ENCODE results near the gene PLCD1.

Gene PLCD1

GRCh38 chr3:37968199-37968598, 61.2 kb downstream of the PLCD1 start:
- no peak overlapping the region for H3K27ac ChIP-seq
- TF ChIP-seq CTCF (conservative IDR thresholded peaks at IDR 0.05) (no peak), ZFX (IDR thresholded peaks at IDR 0.05) (no peak)

GRCh38 chr3:37967260-37967881, 62.1 kb downstream of the PLCD1 start:
- H3K27ac ChIP-seq = no peak overlapping the region
- TF ChIP-seq ZFX (IDR thresholded peaks at IDR 0.05) (no peak), CTCF (conservative IDR thresholded peaks at IDR 0.05) (peak; percentile 81)

- no peak for TF ChIP-seq ZFX (IDR thresholded peaks at IDR 0.05)
- TF ChIP-seq CTCF (conservative IDR thresholded peaks at IDR 0.05) = no peak
- H3K27ac ChIP-seq = no peak overlapping the region
Measured at GRCh38 chr3:37964716-37965115, 64.7 kb downstream of the PLCD1 start.

GRCh38 chr3:37964146-37964545, 65.3 kb downstream of the PLCD1 start:
- H3K27ac ChIP-seq = no peak overlapping the region
- TF ChIP-seq ZFX (IDR thresholded peaks at IDR 0.05) = no peak
- no peak for TF ChIP-seq CTCF (conservative IDR thresholded peaks at IDR 0.05)

- no peak for TF ChIP-seq ZFX (IDR thresholded peaks at IDR 0.05)
- TF ChIP-seq CTCF (conservative IDR thresholded peaks at IDR 0.05) = no peak
- H3K27ac ChIP-seq = no peak overlapping the region
Measured at GRCh38 chr3:37963635-37964034, 65.8 kb downstream of the PLCD1 start.

- no peak overlapping the region for H3K27ac ChIP-seq
- no peak for TF ChIP-seq ZFX (IDR thresholded peaks at IDR 0.05)
- no peak for TF ChIP-seq CTCF (conservative IDR thresholded peaks at IDR 0.05)
Measured at GRCh38 chr3:37963016-37963415, 66.4 kb downstream of the PLCD1 start.

GRCh38 chr3:37961622-37962431, 67.6 kb downstream of the PLCD1 start:
- TF ChIP-seq CTCF (conservative IDR thresholded peaks at IDR 0.05) (no peak), ZFX (IDR thresholded peaks at IDR 0.05) (no peak)
- peak overlapping the region; percentile 68 for H3K27ac ChIP-seq
